Right renal pelvis (tissue), 4 donors: ENCODE data around the gene F13A1. TPM values are rescaled to one million over a fixed set of nuclear protein-coding genes. Genes with fewer than 3 reads are reported as not detected.

ENCODE experiments used
- DNase-seq, 4 donors: peaks; one replicate each; pipeline ENCODE4 v3.0.0-alpha.2; 2013; ENCODE audit warnings: low read depth in 4 of 4, low spot score in 3 of 4, missing footprints in 1 of 4
- polyA plus RNA-seq, 4 donors: library from polyadenylated mRNA; unstranded; fragments of 120-200 nt; gene quantifications; one replicate each; pipeline ENCODE4 v1.2.1, GENCODE V29; 2013; ENCODE audit not compliant: insufficient read length in 4 of 4

Gene F13A1
- polyA plus RNA-seq, 4 donors: 14.2 to 16.3 (median 15.6) TPM

DNA sequence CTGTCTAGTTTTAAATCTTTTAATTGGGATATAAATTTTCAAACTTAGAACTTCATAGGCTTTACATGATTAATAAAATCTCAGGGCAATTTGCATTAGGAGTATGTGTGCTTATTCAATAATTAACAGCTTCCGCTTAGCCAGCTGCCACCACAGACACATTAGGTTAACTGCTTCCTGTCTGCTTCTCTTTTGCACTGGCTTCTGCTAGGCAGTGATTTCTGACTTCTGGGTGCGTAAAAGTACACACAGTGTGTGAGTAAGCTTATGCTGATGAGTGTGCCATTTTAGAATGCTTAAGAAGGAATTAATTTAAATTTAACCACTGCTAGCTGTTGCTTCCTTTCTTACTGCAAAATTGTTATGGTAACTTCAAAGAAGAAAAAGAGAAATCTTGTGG lies 73.9 kb downstream of the F13A1 start:
- no peak for DNase-seq

DNA sequence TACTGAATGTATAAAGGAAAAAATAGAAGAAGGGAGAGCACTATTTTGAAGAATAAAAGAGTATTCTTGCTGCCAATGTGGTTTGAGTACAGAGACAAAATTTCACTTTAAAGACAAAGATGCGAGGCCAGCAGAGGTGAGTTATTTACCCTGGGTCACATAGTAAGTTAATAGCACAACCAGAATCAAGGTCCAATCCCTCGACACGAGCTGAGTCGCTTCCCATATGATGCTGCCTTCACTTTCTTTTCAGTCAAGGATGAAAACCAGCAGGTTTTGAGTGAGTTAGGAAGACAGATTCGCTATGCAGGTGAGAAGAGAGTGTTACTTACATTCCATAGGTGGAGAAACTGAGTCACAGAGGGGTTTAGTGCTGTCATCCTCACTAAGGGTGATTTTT lies 75.8 kb downstream of the F13A1 start:
- DNase-seq: no peak

DNA sequence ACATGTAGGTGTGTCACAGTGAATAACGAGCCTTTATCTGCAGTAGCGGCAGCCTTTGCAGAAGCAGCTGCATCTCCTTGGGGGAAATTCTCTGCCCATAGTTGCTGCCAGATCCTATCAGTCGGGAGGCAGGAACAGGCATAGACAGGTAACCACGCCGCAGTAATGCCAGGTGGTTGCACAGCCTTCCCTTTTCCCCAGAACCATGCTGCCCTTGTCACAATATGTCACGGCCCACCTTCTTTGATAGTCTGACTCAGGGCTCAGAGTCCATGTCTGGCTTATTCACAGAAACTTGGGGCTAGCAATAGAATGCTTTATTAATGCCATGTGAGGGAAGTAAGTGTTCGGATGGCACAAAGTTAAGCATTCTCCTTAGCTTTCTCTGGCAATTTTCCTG lies 76.6 kb downstream of the F13A1 start:
- DNase-seq: no peak

DNA sequence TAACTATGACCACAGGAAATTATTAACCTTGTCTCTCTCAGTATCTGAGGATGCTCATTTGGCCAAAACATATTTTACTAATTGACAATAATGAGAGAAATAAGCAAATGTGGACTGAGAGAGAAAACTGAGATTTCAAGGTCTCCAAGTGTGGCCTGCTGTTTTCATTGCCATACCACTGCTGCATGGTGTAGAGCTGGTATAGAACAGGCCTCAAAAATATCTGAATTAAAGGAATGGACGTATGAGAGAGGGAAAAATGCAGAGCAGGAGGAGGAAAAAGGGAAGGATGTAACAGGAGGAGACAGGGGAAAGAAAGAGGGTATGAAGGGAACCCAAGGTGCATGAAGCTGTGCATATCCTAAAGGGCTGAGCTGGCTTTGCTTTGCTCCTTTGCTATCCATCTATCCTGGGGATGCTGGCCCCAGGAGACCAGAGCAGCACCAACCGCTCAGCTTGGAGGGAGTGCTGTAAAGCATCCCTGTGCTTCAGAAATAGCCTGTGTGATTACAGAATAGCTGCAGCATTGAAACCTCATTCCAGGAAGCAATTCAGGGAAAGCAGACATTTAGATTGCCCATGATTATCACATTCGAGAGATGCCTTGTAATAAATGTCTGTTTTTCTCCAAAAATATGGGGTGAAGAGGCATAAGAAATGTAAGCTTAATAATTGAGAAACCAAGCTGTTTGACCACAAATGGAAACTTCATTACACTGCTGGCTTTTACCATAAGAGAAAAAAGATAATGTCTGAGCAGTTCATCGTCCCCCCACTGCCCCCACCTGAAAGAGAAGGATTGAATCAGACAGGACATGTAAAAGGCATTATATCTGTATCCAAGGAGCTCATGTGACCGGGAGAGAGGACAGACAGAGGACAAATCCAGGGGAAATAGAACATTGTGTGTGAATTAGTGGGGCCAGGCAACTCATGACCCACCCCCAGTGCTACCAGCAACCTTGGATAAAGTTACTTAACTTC lies 80.6 kb downstream of the F13A1 start:
- no peak for DNase-seq

DNA sequence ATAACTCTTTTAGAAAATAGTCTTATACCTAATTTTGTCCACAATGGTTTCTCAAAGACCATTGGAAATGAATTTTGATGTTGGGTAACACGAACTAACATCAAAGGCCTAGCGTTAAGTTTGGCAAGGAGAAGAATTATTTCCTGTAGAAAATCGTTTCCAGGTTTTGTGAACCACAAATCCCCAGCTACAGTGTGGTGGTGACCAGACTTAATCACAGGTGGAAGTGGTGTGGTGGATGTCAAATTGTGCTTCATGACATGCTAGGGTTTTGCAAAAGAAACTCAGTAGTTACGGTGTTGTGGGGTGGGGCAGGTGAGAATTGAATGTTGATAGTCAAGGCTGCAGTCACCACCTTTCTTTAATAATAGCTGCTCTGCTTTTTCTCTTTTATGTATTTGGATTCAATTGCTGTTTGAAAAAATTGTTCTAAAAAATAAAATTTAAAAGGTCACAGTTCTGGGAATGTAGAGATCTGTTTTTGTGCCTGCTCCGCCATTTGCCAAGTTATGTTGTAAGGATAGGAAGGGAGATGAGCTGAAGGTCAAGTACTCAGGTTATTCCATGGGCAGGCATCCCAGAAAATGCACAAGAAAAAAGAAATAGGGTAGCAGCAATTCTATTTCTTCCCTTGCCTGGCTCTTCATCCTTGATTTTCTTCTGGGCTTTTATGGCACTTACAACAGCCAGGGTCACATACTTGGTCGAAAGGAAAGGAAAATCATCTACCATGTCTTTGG lies 83.6 kb downstream of the F13A1 start:
- no peak for DNase-seq

DNA sequence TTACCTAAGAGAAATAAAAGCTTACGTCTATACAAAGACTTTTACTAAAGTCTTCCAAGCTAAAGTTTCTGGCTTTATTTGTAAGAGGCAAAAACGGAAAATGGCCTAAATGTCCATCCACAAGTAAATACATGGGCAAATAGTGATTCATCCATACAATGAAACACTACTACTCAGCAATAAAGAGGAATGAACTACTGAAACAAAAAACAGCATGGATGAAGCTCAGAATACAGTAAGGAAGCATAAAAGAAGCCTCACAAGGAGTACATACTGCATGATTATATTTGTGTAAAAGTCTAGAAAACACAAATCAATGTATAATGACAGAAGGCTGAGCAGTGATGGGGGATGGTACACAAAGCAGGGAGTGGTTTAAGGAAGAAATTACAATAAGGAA lies 84.7 kb downstream of the F13A1 start:
- no peak for DNase-seq

DNA sequence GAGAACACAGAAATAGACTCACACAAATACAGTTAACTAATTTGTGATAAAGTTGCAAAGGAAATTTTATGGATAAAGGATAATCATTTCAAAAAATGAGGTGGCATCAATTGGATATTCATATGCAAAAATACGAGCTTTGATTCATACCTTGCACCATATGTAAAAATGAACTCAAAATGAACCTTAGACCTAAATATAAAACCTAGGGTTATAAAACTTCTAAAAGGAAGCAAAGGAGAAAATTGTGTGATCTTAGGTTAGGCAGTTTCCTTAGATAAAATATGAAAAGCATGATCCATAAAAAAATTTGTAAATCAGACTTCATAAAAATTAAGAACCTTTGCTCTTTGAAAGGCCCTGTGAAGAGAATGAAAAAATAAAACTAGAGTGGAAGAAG lies 85.5 kb downstream of the F13A1 start:
- no peak for DNase-seq

DNA sequence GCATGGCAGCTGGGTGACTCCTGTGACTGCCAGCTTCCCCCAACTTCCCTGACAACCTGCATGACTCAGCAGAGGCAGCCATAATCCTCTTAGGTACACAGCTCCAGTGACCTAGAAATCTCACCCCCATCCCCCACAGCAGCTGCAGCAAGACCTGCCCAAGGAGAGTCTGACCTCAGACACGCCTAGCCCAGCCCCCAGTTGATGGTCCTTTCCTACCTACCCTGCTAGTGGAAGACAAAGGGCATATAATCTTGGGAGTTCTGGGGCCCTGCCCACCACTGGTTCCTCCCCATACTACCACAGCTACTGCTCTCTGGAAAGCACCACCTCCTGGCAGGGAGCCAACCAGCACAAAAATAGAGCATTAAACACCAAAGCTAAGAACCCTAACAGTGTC lies 90.2 kb downstream of the F13A1 start:
- no peak for DNase-seq

DNA sequence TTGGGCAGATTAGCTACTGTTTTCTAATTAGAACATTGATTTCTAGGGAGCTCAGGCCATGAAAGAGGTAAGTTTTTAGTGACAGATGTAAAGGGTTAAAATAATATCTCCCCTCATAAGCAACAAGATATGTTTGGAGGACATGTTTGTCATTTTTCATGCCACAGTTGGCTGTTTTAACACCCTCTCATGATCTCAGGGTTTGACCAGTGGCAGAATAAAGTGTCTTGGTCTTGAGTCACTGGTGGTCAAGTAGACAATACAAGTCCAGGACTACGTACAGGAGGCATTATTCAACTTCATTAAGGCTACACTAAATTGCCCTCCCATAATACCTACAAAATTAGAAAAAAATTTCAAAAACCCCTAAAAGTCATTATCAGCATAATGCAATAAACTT lies 92.6 kb downstream of the F13A1 start:
- DNase-seq: no peak

DNA sequence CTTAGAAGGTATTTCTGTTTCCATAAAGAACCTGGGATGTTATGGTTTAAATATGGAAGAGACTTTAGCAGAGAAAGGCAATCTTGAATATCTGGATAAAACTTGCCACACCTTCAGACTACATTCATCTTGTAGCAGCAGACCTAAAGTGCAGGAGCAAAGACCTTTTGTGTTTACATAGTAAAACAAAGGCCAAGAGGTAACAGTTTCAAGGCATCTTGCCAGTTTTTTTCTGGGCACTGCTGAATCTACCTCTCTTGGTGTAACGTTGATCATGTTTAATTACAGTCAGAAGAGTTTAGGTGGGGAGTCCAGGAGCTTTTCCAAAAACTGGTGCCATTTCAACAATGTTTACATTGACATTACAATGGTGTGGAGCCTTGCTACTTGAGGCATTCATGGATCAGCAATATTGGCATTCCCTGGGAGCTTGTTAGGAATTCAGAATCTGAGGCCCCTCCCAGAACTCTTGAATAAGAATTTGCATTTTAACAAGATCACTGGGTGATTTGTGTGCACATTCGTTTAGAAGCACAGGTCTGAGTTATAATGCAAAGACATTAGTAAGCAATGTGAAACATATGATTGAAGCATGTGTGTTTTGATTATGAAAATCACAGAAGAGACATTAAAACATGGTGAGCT lies 94.5 kb downstream of the F13A1 start:
- DNase-seq: no peak

DNA sequence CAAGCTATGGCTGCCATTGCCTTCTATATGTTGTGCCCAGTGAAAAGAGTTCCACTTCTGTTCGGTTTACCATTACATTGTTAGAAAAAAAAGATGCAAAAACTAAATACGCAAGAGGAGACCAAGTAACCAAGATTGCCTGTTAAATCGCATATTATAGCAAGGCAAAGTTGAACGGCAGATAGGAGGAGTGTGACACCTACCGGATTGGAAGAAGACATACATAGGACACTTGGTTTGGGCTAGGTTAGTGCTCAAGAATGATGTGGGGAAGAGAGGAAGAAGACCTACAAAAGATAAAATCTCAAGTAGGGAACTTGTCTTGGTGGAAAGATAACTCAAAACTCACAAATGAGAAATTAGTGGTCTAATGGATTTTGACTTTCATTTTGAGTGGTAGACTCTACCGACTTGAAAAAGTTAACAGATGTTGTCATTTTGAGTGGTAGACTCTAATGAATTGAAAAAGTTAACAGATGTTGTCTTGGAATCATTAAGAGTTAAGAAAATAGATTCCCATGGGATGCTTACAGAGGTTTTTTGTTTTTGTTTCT lies 95.5 kb downstream of the F13A1 start:
- DNase-seq: no peak

DNA sequence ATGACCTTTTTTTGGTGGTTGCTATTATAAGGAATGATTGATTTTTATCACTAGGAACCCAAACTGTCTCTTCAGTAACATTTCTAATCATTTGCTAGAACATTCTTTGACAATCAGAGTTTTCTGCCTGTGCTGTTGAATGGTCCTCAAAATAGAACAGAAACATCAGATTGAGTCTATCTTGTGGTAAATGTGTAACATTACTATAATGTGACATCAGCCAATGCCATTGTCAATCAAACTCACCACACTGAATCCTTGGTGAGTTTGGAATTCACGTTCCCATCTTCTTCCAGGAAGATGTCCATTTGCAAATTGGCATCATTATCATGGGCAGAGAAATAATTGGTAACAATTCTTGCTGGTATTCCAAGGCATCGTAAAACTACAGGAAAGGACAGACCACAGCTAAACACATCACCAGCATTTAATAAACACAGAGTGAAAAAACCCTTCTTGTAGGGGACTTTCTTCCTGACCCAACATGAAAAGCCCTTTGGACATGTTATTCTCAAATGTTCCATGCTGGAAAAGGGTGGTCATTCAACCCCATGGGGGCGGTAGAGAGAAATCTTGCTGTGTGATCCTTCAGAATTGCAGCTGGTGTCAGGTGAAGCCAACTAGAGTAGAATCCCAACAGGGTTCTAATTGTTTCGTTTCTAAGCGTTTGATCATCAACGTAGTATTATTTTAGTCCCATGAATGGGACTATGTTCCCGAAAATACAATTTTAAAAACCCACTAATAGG lies 98.5 kb downstream of the F13A1 start:
- no peak for DNase-seq

DNA sequence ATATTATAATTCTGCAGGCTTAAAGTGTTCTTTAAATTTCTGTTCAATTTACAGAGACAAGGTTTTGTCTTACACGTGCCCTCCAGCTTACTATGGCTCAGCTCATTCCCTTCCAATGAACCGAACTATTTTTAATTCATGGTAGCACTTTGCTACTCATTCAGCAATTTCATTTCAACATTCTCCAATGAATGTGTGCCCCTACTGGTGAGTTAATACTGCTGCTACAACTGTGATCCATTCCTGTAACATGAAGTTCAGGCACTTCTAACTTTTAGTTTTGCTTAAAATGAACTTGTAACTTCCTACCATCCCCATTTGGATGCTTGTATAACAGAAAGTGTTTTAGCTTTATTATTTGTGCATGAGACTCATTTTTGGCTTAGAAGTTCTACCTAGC lies 99.7 kb downstream of the F13A1 start:
- no peak for DNase-seq

DNA sequence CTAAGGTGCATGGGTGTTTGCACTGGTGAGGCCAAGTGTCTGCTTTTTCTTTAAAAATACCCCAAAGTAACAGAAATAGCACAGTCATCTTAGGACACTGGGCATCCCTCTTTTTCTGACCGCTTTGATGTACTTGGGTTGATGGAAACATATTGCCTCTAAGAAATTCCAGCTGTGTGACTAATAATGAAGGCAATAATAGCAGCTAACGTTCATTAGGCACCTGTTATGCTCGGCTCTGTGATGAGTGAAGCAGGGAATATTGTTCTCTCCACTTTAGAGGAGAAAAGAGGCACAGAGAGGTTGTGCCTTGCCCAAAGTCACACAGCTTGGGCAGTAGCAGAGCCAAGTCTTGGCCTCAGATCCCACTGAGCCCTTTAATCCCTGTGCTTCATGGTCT lies 100.7 kb downstream of the F13A1 start:
- no peak for DNase-seq

DNA sequence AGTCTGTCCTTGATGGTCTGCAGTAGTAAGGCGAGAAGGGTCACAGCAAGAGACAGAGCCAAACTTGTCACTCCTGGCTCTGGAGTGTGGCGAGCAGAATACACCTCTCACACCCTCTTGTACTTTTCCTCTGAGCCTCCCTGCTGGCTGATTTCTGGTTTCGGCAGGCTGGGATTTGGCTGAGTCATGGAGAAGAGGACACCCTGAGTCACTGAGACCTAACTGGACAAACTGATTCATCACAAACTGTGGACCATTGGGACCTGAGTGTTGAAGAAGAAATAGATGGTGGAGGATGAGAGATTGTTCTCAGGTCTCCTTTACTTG lies 101.7 kb downstream of the F13A1 start:
- no peak for DNase-seq

DNA sequence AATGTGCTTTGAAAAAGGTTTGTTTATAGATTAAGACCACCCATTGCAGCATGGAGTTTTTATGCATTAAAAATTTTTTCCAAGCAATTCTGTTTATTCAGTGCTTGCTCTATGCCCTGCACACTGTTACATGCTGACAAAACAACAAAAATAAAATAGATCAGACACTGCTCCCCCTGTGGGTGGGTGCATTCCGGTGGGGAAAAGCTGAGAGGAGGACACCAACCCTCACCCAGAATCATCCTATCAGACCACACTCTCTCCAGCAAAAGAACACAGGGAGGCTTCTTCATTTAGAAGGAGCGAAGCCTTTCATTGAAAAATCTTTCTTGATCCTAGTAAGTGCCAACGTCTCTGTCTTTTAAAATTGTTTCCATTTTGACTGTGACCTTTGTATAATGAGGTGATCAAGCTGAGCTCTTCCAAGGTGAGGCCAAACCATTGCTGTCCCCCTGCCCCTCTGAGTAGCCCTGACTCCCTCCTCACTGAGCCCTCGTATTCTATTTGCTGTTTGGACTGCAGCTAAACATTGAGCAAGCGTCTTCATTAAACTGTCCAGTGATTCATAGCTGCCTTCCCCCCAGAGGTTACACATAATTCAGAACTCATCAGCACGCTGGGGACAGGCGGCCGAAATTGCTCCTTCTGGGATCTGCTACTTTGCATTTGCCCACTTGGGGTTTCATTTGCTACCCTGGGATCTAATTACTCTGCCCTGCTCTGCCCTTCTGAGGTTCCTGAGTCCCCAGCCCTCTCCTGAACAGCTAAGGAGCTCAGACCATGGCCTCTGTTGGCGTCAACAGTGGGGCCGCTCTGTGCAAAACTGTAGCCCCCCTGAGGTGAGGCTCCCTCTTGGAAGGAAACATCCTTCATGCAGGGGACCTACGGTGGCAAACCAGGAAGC lies 102.4 kb downstream of the F13A1 start:
- peak in 1 of 4 donors; percentile 20 for DNase-seq

DNA sequence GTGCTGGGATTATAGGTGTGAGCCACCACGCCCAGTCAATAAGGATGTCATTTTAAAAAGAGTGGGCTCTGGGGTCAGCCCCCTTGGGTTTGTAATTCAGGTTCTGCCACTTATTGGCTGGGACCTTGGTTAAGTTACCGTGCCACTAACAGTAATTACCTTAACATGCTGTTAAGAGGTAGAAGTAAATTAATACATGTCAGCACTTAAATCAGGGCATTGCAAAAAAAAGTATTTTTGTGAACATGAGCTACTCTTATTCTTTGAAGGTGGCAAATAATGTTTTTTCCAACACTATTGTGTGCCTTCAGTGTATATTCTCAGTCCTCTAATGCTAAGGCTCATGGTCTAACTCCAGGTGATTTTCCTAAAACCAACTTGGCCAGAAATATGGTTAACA lies 109.5 kb downstream of the F13A1 start:
- DNase-seq: no peak

DNA sequence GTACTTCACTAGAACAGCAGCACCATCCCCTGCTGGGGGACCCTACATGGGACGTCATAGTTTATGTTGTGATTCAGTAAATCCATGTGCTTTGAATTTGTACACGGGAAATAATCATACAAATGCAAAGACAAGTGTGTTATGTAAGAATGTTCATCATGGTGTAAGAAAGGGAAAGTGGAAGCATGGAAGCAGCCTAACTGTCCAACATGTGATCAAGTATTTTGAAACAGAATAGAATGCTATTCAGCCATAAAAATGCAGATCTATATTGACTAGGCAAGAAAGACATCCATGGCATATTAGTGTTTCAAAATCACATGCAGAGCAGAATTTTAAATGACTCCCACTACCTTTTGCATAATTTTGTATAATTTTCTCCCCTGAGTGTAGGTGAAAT lies 117.6 kb downstream of the F13A1 start:
- no peak for DNase-seq

DNA sequence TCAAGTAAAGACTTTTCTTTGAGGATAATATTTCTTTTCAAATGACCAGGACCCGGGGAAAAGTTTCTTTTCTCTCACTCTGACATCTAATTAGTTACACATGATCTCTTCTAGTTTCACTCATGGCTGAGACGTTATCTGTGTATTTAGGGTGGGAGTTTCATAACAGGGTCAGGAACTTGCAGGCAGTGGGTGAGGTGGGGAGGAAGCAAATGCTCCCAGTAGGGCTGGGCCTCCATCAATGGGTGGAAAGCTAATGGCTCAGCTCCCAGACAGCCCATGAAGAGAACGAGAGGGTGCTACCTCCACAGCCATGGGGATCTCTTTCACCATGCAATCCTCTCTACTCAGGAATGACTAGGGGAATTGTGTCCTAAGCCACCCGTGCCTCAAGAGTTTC lies 119.3 kb downstream of the F13A1 start:
- DNase-seq: no peak

DNA sequence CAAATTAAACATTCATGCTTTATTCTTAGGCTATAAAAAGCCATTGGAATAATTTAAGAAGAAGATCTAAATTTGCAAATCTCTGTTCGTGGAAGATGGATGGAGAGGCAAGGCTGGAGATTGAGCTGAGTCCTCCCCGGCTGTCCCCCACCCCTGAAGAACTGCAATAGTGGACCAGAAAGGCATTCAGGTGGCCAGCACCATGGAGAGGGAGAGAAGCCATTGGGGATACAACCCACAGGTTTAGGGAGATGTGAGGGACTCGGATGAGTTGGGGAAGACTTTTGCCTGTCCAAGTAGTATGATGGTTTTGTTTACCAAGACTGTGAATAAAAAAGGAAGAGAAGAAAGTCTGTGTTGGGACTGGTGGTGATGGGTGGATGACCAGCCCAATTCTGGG lies 120.8 kb downstream of the F13A1 start:
- DNase-seq: no peak
